Measurements from ENCODE around the gene SLC45A3. TPM values are rescaled to one million over a fixed set of nuclear protein-coding genes. Genes with fewer than 3 reads are reported as not detected.

The SLC45A3 gene
- total RNA-seq, 1 experiment from 2014 or later: 3.0 TPM

- Histone ChIP-seq H3K36me3 (ENCODE audit: control insufficient read depth, insufficient read depth, low read length) (peaks cover 24% of the 10 kb centered on the region), H3K4me3 (ENCODE audit: low read depth in 2 of 2, low read length in 2 of 2) (no peak overlapping the region), H3K27me3 (ENCODE audit: control insufficient read depth, insufficient read depth, low read length) (no peaks in the 10 kb centered on the region), H3K27ac (ENCODE audit: low read length) (no peak overlapping the region), H3K9me3 (ENCODE audit: control insufficient read depth, insufficient read depth, low read depth, low read length) (no peaks in the 10 kb centered on the region), H3K4me1 (ENCODE audit: control insufficient read depth, insufficient read depth, low read length) (0 out of 2 replicates have a peak, but pooled peaks cover 6% of the 10 kb centered on the region)
- ChIA-PET CTCF (no interaction called here), POLR2A (no interaction called here)
- no TSS peak for BruUV-seq (replicated peaks)
- TF ChIP-seq SIN3A (IDR thresholded peaks at IDR 0.05; ENCODE audit: borderline replicate concordance, insufficient read depth, low read depth, low read length): no peak
- ATAC-seq (no peak), DNase-seq (ENCODE audit: low read depth, low spot score) (no peak)
- intact Hi-C loops (cut with micrococcal nuclease; ENCODE audit: unreplicated experiment) (no loop called here), in situ Hi-C loops (cut with HindIII; ENCODE audit: low pct_unique_long_range_greater_than_20kb, low sequenced_read_pairs) (no loop called here)
Observed at GRCh38 chr1:205612104-205612503, 68.2 kb downstream of the SLC45A3 start.

GRCh38 chr1:205610901-205611466, 69.3 kb downstream of the SLC45A3 start:
- no TSS peak for BruUV-seq (replicated peaks)
- 0 out of 2 replicates have a peak, but pooled peaks cover 6% of the 10 kb centered on the region for H3K4me1 ChIP-seq (ENCODE audit: control insufficient read depth, insufficient read depth, low read length)
- intact Hi-C loops (cut with micrococcal nuclease; ENCODE audit: unreplicated experiment) (loop anchor here (1.0 kb wide), 1 partner anchor 18 kb away; no protein-coding TSS in a partner anchor), in situ Hi-C loops (cut with HindIII; ENCODE audit: low pct_unique_long_range_greater_than_20kb, low sequenced_read_pairs) (no loop called here)
- no peak for ATAC-seq
- H3K27ac ChIP-seq (ENCODE audit: low read length): no peak overlapping the region
- ChIA-PET POLR2A (no interaction called here), CTCF (no interaction called here)
- H3K27me3 ChIP-seq (ENCODE audit: control insufficient read depth, insufficient read depth, low read length): no peaks in the 10 kb centered on the region
- DNase-seq (ENCODE audit: low read depth, low spot score): no peak
- H3K4me3 ChIP-seq (ENCODE audit: low read depth in 2 of 2, low read length in 2 of 2): no peak overlapping the region
- peaks cover 16% of the 10 kb centered on the region for H3K36me3 ChIP-seq (ENCODE audit: control insufficient read depth, insufficient read depth, low read length)
- TF ChIP-seq REST (IDR thresholded peaks at IDR 0.05; ENCODE audit: insufficient read depth in 1 of 2, low read depth in 2 of 2, low read length in 1 of 2) (no peak), POLR2AphosphoS5 (IDR thresholded peaks at IDR 0.05; ENCODE audit: low read depth, low read length) (no peak), SIN3A (IDR thresholded peaks at IDR 0.05; ENCODE audit: borderline replicate concordance, insufficient read depth, low read depth, low read length) (no peak), TCF7L2 (IDR thresholded peaks at IDR 0.05; ENCODE audit: low read depth, low read length) (no peak)
- TF ChIP-seq, protein P1, sequence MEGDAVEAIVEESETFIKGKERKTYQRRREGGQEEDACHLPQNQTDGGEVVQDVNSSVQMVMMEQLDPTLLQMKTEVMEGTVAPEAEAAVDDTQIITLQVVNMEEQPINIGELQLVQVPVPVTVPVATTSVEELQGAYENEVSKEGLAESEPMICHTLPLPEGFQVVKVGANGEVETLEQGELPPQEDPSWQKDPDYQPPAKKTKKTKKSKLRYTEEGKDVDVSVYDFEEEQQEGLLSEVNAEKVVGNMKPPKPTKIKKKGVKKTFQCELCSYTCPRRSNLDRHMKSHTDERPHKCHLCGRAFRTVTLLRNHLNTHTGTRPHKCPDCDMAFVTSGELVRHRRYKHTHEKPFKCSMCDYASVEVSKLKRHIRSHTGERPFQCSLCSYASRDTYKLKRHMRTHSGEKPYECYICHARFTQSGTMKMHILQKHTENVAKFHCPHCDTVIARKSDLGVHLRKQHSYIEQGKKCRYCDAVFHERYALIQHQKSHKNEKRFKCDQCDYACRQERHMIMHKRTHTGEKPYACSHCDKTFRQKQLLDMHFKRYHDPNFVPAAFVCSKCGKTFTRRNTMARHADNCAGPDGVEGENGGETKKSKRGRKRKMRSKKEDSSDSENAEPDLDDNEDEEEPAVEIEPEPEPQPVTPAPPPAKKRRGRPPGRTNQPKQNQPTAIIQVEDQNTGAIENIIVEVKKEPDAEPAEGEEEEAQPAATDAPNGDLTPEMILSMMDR (IDR thresholded peaks at IDR 0.05): no peak
- H3K9me3 ChIP-seq (ENCODE audit: control insufficient read depth, insufficient read depth, low read depth, low read length): no peaks in the 10 kb centered on the region

GRCh38 chr1:205610036-205610435, 70.3 kb downstream of the SLC45A3 start:
- H3K4me3 ChIP-seq (ENCODE audit: low read depth in 2 of 2, low read length in 2 of 2): no peak overlapping the region
- 0 out of 2 replicates have a peak, but pooled peaks cover 6% of the 10 kb centered on the region for H3K4me1 ChIP-seq (ENCODE audit: control insufficient read depth, insufficient read depth, low read length)
- H3K36me3 ChIP-seq (ENCODE audit: control insufficient read depth, insufficient read depth, low read length): peaks cover 10% of the 10 kb centered on the region; the same call in 1 of the 2 replicates
- intact Hi-C loops (cut with micrococcal nuclease; ENCODE audit: unreplicated experiment) (loop anchor here (1.0 kb wide), 1 partner anchor 19 kb away; no protein-coding TSS in a partner anchor), in situ Hi-C loops (cut with HindIII; ENCODE audit: low pct_unique_long_range_greater_than_20kb, low sequenced_read_pairs) (no loop called here)
- H3K27me3 ChIP-seq (ENCODE audit: control insufficient read depth, insufficient read depth, low read length): no peaks in the 10 kb centered on the region
- DNase-seq (ENCODE audit: low read depth, low spot score): no peak
- no TSS peak for BruUV-seq (replicated peaks)
- ATAC-seq: no peak
- no peak for TF ChIP-seq TCF7L2 (IDR thresholded peaks at IDR 0.05; ENCODE audit: low read depth, low read length)
- TF ChIP-seq REST (IDR thresholded peaks at IDR 0.05; ENCODE audit: insufficient read depth in 1 of 2, low read depth in 2 of 2, low read length in 1 of 2): no peak
- no peak for TF ChIP-seq SIN3A (IDR thresholded peaks at IDR 0.05; ENCODE audit: borderline replicate concordance, insufficient read depth, low read depth, low read length)
- TF ChIP-seq, protein P1 (IDR thresholded peaks at IDR 0.05): no peak
- TF ChIP-seq POLR2AphosphoS5 (IDR thresholded peaks at IDR 0.05; ENCODE audit: low read depth, low read length): no peak
- H3K9me3 ChIP-seq (ENCODE audit: control insufficient read depth, insufficient read depth, low read depth, low read length): no peaks in the 10 kb centered on the region
- CTCF ChIA-PET: no interaction called here
- POLR2A ChIA-PET: no interaction called here
- H3K27ac ChIP-seq (ENCODE audit: low read length): no peak overlapping the region

Data from Panc1 (cell line).